ENCODE data around the gene ARID5A.
"Not testable (repeated sequence)": the region's sequence is repeated elsewhere in the genome, so short reads cannot be mapped to it uniquely, and the experiment has no call there.

ARID5A gene

DNA sequence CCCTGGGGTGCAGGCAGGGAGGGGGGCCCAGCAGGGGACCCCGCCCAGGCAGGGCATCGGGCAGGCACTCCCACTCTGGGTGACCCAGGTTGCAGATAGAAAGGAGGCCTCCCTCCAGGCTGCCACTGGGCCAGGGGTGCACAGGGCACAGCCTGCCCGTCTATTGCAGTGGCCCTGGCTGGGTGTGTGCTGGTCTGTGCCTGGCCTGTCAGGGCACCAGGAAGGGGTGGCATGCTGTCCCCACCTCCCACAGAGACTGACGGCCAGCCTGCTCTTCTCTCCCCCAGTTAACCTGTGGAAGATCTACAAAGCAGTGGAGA is 12.9 kb downstream of the ARID5A start:
- H3K4me3 ChIP-seq (ENCODE audit: low read length): no peak overlapping the region
- DNase-seq (ENCODE audit: low read depth): no peak
- no peak for TF ChIP-seq CTCF (conservative IDR thresholded peaks at IDR 0.05; ENCODE audit: low read depth, low read length)

DNA sequence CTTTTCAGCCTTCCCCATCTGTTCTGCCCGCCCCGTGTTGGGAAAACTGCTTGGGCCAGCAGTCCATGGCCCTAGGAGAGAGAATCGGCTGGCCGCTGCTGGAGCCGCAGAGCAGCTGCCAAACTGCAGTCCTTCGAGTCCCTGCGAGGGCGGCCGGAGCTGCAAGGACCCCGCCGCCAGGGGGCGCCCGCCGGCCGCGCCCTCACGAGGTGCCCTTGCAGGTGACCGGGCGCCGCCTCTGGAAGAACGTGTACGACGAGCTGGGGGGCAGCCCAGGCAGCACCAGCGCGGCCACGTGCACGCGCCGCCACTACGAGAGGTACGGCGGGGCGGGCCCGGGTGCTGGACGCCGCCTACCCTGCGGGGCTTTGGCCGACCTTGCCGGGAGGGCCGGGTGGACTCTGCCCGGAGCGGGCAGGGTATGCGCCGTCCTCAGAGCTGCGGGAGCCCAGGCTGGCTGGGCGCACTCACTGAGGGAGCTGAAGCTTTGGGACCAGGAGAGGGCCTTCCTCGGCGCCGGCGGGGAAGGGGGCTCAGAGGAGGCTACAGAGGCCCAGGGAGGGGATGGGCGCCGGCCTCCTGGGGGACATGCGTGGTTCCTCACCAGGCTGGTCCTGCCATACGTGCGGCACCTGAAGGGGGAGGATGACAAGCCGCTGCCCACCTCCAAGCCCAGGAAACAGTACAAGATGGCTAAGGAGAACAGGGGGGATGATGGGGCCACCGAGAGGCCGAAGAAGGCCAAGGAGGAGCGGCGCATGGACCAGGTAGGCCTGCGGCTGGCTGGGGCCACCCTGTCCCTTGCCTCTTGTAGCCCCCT is 13.6 kb downstream of the ARID5A start:
- no peak for DNase-seq (ENCODE audit: low read depth)
- no peak overlapping the region for H3K4me3 ChIP-seq (ENCODE audit: low read length)
- peak; percentile 42 for TF ChIP-seq CTCF (conservative IDR thresholded peaks at IDR 0.05; ENCODE audit: low read depth, low read length)

GRCh38 chr2:96550787-96551604 is 14.4 kb downstream of the ARID5A start:
- no peak for DNase-seq (ENCODE audit: low read depth)
- H3K4me3 ChIP-seq (ENCODE audit: low read length): no peak overlapping the region
- TF ChIP-seq CTCF (conservative IDR thresholded peaks at IDR 0.05; ENCODE audit: low read depth, low read length): no peak

DNA sequence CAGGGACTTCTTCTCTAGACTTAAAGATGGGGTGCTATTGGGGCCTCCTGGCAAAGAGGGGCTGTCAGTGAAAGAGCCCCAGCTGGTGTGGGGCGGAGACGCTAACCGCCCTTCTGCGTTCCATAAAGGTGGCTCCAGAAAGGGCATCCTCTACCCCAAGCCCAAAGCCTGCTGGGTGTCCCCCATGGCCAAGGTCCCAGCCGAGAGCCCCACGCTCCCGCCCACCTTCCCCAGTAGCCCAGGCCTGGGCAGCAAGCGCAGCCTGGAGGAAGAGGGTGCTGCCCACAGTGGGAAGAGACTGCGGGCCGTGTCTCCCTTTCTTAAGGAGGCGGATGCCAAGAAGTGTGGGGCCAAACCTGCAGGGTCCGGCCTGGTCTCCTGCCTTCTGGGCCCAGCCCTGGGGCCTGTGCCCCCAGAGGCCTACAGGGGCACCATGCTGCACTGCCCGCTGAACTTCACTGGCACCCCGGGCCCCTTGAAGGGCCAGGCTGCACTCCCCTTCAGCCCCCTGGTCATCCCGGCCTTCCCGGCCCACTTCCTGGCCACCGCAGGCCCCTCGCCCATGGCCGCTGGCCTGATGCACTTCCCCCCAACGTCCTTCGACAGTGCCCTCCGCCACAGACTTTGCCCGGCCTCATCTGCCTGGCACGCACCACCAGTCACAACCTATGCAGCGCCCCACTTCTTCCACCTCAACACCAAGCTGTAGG is 15.2 kb downstream of the ARID5A start:
- TF ChIP-seq CTCF (conservative IDR thresholded peaks at IDR 0.05; ENCODE audit: low read depth, low read length): no peak
- H3K4me3 ChIP-seq (ENCODE audit: low read length): no peak overlapping the region

GRCh38 chr2:96552315-96553175 is 16.0 kb downstream of the ARID5A start:
- no peak overlapping the region for H3K4me3 ChIP-seq (ENCODE audit: low read length)
- no peak for TF ChIP-seq CTCF (conservative IDR thresholded peaks at IDR 0.05; ENCODE audit: low read depth, low read length)
- DNase-seq (ENCODE audit: low read depth): no peak

More for the DNA sequence above, 15.2 kb downstream of the ARID5A start:
- DNase-seq (ENCODE audit: low read depth): no peak

GRCh38 chr2:96553176-96553956 is 16.8 kb downstream of the ARID5A start:
- no peak for DNase-seq (ENCODE audit: low read depth)
- no peak for TF ChIP-seq CTCF (conservative IDR thresholded peaks at IDR 0.05; ENCODE audit: low read depth, low read length)

DNA sequence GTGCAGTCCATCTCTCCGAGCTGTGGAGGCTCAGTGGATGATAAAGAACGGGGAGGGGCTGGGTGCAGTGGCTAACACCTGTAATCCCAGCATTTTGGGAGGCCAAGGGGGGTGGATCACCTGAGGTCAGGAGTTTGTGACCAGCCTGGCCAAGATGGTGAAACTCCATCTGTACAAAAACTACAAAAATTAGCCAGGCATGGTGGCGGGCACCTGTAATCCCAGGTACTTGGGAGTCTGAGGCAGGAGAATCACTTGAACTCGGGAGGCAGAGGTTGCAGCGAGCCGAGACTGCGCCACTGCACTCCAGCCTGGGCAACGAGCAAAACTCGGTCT is 17.4 kb downstream of the ARID5A start:
- not testable (repeated sequence) for H3K4me3 ChIP-seq (ENCODE audit: low read length); DNase-seq (ENCODE audit: low read depth)

More at GRCh38 chr2:96553176-96553956, 16.8 kb downstream of the ARID5A start:
- no peak overlapping the region for H3K4me3 ChIP-seq (ENCODE audit: low read length)
